GM10266 (cell line): Measurements from ENCODE around the gene B3GAT2.

ENCODE experiments used
- DNase-seq: peaks from one replicate; pipeline ENCODE4 v3.0.0; 2012; ENCODE audit errors: extremely low spot score
- TF ChIP-seq, protein P1 (sequence below): IDR thresholded peaks from 2 replicates; pipeline ENCODE4 v1.5.1; 2012; ENCODE audit warnings: mild to moderate bottlenecking, low read depth; ENCODE audit not compliant: control insufficient read depth, insufficient read depth; ENCODE audit errors: missing control alignments

Gene B3GAT2

DNA sequence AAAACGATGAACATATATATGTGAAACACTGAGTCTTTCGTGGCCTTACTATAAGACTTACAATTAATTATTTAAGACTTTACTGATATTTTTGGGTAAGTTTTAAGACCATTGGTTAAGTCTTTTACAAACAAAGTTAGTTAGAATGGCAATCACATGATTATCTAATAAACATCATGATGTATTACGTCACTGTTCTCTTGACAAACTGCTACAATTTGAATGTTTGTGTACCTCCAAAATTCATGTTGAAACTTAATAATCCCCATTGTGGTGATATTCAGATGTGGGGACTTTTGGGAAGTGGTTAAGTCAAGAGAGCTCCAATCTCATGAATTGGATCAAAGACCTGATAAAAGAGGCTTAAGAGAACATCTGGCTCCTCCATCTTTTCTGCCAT, 25.9 kb upstream of the B3GAT2 start:
- no peak for DNase-seq

DNA sequence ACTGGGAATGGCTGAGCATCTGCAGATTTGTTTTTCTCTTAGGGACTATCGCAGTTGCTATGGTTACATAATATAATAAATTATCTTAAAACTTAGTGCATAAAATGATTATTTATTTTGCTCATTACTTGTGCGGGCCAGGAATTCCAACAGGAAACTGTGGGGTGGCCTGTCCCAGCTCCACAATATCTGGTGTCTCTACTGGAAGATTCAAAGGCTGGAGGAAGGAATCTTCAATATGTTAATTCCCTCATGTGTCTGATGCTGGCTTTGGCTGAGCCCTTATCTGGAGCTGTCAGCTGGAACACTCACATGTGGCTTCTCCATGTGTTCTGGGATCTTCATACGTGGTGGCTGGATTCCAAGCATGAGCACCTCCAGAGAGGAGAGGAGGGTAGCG, 23.9 kb upstream of the B3GAT2 start:
- TF ChIP-seq, protein P1, sequence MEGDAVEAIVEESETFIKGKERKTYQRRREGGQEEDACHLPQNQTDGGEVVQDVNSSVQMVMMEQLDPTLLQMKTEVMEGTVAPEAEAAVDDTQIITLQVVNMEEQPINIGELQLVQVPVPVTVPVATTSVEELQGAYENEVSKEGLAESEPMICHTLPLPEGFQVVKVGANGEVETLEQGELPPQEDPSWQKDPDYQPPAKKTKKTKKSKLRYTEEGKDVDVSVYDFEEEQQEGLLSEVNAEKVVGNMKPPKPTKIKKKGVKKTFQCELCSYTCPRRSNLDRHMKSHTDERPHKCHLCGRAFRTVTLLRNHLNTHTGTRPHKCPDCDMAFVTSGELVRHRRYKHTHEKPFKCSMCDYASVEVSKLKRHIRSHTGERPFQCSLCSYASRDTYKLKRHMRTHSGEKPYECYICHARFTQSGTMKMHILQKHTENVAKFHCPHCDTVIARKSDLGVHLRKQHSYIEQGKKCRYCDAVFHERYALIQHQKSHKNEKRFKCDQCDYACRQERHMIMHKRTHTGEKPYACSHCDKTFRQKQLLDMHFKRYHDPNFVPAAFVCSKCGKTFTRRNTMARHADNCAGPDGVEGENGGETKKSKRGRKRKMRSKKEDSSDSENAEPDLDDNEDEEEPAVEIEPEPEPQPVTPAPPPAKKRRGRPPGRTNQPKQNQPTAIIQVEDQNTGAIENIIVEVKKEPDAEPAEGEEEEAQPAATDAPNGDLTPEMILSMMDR = no peak
- DNase-seq = no peak

More for the DNA sequence above, 25.9 kb upstream of the B3GAT2 start:
- TF ChIP-seq, protein P1 = no peak

DNA sequence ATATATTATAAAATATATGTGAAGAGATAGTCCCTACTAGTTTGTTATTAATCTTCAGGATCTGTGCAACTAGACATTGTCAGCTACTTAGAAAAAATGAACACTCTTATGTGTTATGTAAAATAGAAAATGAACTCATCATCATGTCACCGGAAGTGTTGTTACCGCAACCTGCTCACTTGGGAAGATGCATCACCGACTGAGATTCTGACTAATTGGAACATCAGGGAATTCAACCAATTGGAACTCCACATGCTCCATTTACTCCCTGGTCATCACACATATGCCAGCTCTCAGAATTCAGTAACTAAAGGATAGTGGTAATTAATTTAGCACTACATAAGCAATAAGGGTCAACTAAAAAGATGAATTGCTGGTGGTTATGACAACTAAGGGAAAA, 16.7 kb upstream of the B3GAT2 start:
- TF ChIP-seq, protein P1 = no peak
- no peak for DNase-seq

DNA sequence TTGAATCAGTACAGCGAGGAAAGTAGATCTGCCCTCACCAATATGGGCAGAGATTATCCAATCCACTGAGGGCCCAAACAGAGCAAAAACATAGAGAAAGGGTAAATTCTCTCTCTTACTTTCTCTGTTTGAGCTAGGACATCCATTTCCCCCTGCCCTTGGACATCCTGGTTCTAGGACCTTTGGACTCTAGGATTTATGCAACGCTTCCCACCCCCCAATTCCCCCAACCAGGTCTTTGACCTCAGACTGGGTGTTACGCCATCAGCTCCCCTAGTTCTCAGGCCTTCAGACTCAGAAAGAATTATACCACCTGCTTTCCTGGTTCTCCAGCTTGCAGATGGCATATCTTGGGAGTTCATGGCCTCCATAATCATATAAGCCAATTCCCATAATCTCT, 10.2 kb upstream of the B3GAT2 start:
- TF ChIP-seq, protein P1 = no peak
- no peak for DNase-seq

DNA sequence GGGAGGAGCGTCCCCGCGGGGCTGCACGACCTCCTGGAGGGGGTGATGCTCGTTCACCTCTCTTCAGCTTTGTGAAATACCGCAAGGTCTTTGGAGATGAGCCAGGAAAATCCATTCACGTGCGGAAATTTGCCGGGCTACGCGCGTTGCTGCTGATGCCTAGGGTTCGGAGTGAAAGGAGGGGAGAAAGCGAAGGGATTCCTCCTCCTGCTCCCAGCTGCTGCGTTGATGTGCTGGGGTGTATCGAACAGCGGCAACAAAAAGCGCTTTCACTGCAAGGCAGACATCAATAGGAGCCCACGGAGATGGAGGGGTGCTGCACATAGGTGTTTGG, 391 bp upstream of the B3GAT2 start:
- no peak for DNase-seq
- TF ChIP-seq, protein P1 = no peak

DNA sequence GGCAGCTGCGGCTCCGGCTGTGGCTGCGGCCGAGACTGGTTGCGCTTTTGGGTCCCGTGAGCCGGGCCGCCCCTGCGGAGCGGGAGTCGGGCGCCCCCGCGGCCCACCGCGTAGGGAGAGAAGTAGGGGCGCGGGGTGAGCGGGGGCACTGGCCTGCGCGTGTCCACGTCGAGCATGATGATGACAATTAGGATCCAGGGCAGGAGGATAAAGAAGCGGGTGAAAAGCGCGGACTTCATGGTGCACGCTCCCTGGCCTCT, 739 bp downstream of the B3GAT2 start:
- TF ChIP-seq, protein P1 = no peak
- DNase-seq = no peak

DNA sequence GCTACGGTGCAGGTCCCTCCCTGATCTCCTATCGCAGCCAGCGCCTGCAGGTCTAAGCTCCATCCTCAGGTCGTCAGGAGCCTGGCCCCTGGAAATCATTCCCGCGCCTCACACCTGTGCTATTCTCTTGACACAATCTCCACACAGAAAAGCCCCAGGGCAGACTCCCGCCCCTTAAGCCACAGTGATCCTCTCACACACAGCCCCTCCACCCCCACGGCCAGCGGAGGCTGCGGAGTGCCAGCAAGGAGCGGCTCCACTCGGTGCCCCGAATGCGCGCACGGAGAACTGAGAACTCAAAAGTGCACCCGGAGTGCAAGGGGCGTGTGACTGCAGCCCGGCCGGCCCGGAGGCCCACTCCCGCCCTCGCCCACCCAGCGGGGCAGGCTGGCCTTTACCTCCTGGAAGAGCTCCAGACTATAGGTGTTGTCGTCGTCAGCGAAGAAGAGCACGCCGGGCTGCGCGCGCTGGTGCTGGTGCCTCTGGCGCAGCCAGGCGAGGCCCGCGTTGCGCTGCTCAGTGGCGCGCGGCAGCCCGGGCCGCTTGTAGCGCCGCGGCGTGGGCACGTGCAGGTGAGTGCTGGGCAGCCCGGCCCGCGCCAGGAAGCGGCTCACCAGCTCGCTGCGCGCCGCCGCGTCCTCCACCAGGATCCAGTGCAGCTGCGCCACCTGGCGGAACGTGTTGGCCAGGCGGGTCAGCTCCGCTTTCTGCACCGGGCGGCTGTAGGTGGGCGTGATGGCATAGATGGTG, 1.2 kb downstream of the B3GAT2 start:
- TF ChIP-seq, protein P1 = peak; percentile 96
- DNase-seq = peak; percentile 85
